Right lobe of liver (tissue), 6 donors: ENCODE results near the gene CCL21. TPM values are rescaled to one million over a fixed set of nuclear protein-coding genes. Genes with fewer than 3 reads are reported as not detected.

Source experiments
- ATAC-seq, 4 donors: fragments of 200-7000 bp; cut with Tn5 transposase; one replicate each; pipeline ENCODE4 v1.9.1; 2020; ENCODE audit warnings: mild to moderate bottlenecking in 4 of 4, moderate library complexity in 4 of 4
- DNase-seq, 3 donors: peaks; one replicate each; pipeline ENCODE4 v3.0.0-alpha.2; 2020
- H3K27ac ChIP-seq, 3 donors: fragments of 200-600 bp; one replicate each; pipeline ENCODE4 v1.8.0; 2022
- H3K27me3 ChIP-seq, 2 donors: fragments of 200-600 bp; one replicate each; pipeline ENCODE4 v1.8.0; 2022
- H3K36me3 ChIP-seq, 4 donors: fragments of 200-600 bp; sonication (generic) in 1 of 4; one replicate each; pipeline versions ENCODE4 v1.5.1 to v1.8.0; 2017 to 2022; ENCODE audit warnings: control low read depth in 1 of 4
- H3K4me1 ChIP-seq, 4 donors: fragments of 200-600 bp; sonication (generic) in 1 of 4; one replicate each; pipeline versions ENCODE4 v1.5.1 to v1.8.0; 2017 to 2022; ENCODE audit warnings: control low read depth in 1 of 4
- H3K4me3 ChIP-seq, 3 donors: fragments of 200-600 bp; one replicate each; pipeline ENCODE4 v1.8.0; 2022
- H3K9me3 ChIP-seq, 4 donors: fragments of 200-600 bp; sonication (generic) in 1 of 4; one replicate each; pipeline versions ENCODE4 v1.5.1 to v1.8.0; 2017 to 2022; ENCODE audit warnings: control low read depth in 1 of 4
- POLR2A ChIP-seq: fragments of 450-650 bp; IDR thresholded peaks from one replicate; pipeline ENCODE4 v1.6.1; 2017; ENCODE audit warnings: antibody characterized with exemption, mild to moderate bottlenecking
- WGBS: methylation state at CpG from one replicate; pipeline ENCODE4 v1.1.6; 2018; ENCODE audit warnings: low coverage, low lambda C conversion rate; ENCODE audit not compliant: insufficient coverage; ENCODE audit errors: missing lambda C conversion rate; 5-methylcytosine and 5-hydroxymethylcytosine counted together
- intact Hi-C, 2 donors: fragments of 100-400 bp; cut with DNase I; formaldehyde crosslinking; loops; one replicate each; pipeline versions ENCODE4 v1.11.2 to v1.14.1; 2022
- total RNA-seq, 6 experiments: library from RNA; depleted of rRNA in 2 of 6; stranded (reverse); fragments of >200 nt in 2 of 6; fragmentation: NEBNext Ultra II Directional in 3 of 6; extraction: Animal tissue kit (Norgen Biotek cat#: 25700) in 3 of 6; gene quantifications; one replicate each; pipeline versions ENCODE4 v1.1.0 to v1.2.4, GENCODE V29; 2016 to 2023
- TF ChIP-seq, protein P1 (sequence below), 4 donors: fragments of 200-600 bp in 3 of 4; fragments of 450-650 bp in 1 of 4; IDR thresholded peaks; one replicate each; pipeline versions ENCODE4 v1.5.1 to v1.8.0; 2016 to 2022; ENCODE audit warnings: antibody characterized with exemption in 4 of 4, mild to moderate bottlenecking in 2 of 4
- donor health status: DM: no; HTN: yes; CAD: no.
- donor health status: DM: no; HTN: no; CAD: no.
- donor health status: DM: no; HTN: no; CAD: no.
- donor health status: DM: no; HTN: yes; CAD: no.
- donor health status: DM: no; HTN: yes; CAD: no.

Gene CCL21
- total RNA-seq, 6 experiments from 2014 or later, result 1.5 to 22.3 (median 7.6) TPM

DNA sequence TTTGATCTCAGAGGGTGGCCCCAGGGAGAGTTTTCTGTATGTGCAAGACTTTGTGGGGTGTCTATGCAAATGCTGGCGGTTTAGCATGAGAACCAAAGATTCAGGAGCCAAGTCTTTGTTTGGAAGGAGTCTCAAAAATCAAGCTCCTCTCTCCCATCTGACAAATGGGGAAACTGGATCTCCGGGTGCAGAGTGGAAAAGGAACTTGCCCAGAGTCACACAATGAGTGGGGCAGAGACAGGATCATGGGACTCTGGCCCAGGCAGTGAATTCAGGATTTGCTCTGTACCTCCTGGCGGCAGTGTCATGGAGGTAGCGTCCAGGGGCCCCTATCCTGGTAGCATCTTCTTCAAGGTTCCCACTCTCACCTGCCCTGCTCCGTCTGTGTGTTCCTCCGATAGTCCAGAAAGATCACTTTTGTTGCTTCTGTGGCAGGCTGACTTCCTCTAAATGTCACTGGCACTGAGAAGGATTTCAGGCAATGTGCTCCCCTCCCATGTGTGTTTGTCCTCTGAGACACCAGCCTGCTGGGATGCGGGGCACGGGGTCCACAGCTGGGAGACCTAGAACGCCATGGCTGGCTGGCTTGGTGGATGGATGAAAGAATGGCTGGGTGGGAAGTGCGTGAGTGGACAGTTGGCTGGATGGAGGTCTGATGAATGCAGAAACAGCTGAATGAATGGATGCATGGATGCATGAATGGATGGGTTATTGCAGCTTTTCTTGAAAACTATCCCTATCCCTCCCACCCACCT lies 22.5 kb downstream of the CCL21 start:
- intact Hi-C loops, result no loop called here

DNA sequence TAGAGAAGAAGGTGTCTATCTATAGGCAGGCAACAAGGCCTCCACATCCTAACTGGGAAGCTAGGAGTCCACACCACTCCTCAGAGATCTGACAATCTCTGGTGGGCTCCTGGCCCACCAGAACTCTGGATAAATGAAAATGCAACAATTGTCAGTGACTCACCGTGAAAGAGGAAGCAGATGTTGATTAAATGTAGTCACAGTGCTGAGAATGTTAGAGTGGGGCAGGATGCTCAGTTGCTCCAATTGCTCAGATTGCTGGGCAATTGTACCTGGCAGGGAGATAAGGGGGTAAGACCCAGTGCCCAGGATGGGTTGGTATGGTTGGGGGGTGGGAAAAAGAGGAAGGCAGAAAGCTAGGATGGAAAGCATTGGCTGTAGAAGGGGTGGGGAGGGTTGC lies 23.2 kb downstream of the CCL21 start:
- DNase-seq, result no peak

More for the DNA sequence above, 22.5 kb downstream of the CCL21 start:
- DNase-seq (no peak), ATAC-seq (no peak)
- peak overlapping the region in 1 of 3 donors; percentile 45 for H3K27ac ChIP-seq
- 82% methylated on average over 7 of the region's 10 CpGs for WGBS
- no peak for TF ChIP-seq POLR2A
- TF ChIP-seq, protein P1, sequence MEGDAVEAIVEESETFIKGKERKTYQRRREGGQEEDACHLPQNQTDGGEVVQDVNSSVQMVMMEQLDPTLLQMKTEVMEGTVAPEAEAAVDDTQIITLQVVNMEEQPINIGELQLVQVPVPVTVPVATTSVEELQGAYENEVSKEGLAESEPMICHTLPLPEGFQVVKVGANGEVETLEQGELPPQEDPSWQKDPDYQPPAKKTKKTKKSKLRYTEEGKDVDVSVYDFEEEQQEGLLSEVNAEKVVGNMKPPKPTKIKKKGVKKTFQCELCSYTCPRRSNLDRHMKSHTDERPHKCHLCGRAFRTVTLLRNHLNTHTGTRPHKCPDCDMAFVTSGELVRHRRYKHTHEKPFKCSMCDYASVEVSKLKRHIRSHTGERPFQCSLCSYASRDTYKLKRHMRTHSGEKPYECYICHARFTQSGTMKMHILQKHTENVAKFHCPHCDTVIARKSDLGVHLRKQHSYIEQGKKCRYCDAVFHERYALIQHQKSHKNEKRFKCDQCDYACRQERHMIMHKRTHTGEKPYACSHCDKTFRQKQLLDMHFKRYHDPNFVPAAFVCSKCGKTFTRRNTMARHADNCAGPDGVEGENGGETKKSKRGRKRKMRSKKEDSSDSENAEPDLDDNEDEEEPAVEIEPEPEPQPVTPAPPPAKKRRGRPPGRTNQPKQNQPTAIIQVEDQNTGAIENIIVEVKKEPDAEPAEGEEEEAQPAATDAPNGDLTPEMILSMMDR (IDR thresholded peaks at IDR 0.05), result no peak
- no peak overlapping the region for H3K4me3 ChIP-seq
- peaks cover 0 to 29% (median 13%) of the 10 kb centered on the region in 4 donors for H3K4me1 ChIP-seq
- no peaks in the 10 kb centered on the region for H3K27me3 ChIP-seq
- H3K36me3 ChIP-seq, result no peaks in the 10 kb centered on the region
- no peaks in the 10 kb centered on the region for H3K9me3 ChIP-seq

DNA sequence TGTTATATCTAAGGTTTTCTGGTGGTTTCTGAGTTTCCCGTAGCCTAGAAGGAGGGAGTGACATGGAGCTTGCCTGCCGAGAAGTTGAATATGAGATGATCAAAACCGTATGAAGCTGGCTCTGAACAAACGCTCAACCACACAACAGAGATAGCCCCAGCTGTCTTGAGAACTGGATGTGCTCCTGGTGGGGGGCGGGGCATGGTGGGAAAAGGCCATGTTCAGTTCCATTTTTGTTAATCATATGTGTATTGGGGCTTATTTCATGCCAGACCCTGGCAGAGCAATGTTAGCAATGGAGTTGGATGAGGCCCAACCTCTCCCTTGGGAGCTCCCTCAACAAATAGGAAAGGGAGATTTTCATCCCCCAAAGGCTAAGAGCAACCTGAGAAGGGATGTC lies 23.7 kb downstream of the CCL21 start:
- intact Hi-C loops, result no loop called here
- no peaks in the 10 kb centered on the region for H3K36me3 ChIP-seq
- TF ChIP-seq, protein P1 (IDR thresholded peaks at IDR 0.05), result no peak
- TF ChIP-seq POLR2A, result no peak
- ATAC-seq, result no peak
- no peak overlapping the region for H3K4me3 ChIP-seq
- 71% methylated on average over 4 of the region's 5 CpGs for WGBS
- H3K4me1 ChIP-seq, result peaks cover 0 to 29% (median 13%) of the 10 kb centered on the region in 4 donors
- no peaks in the 10 kb centered on the region for H3K27me3 ChIP-seq
- DNase-seq, result no peak
- H3K27ac ChIP-seq, result no peak overlapping the region
- H3K9me3 ChIP-seq, result no peaks in the 10 kb centered on the region

More for the DNA sequence above, 23.2 kb downstream of the CCL21 start:
- WGBS, result 58% methylated on average over 1 of the region's 1 CpG
- no peaks in the 10 kb centered on the region for H3K27me3 ChIP-seq
- no peak for ATAC-seq
- H3K9me3 ChIP-seq, result no peaks in the 10 kb centered on the region
- no peak for TF ChIP-seq POLR2A
- TF ChIP-seq, protein P1 (IDR thresholded peaks at IDR 0.05), result no peak
- H3K27ac ChIP-seq, result no peak overlapping the region
- intact Hi-C loops, result no loop called here
- H3K4me3 ChIP-seq, result no peak overlapping the region
- peaks cover 0 to 29% (median 13%) of the 10 kb centered on the region in 4 donors for H3K4me1 ChIP-seq
- no peaks in the 10 kb centered on the region for H3K36me3 ChIP-seq

DNA sequence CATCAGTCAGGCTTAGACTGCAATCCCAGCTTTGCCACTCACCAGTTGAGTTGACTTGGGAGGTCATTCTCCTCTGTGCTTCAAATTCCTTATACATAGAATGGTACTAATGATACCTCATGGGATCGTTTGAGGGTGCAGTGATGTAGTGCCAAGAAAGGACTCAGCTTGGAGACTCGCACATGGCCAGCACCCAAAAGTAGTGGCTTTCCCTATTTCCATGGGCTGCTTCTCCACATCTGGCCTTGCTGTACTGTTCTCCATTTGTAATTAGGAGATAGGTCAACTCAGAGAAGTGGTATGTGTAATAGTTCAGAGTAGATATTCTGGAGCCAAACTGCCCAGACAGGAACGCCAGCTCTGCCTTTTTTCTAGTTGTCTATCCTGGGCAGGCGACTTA lies 24.3 kb downstream of the CCL21 start:
- Histone ChIP-seq H3K4me1 (peaks cover 0 to 29% (median 13%) of the 10 kb centered on the region in 4 donors), H3K27me3 (no peaks in the 10 kb centered on the region), H3K9me3 (no peaks in the 10 kb centered on the region), H3K36me3 (no peaks in the 10 kb centered on the region), H3K4me3 (no peak overlapping the region), H3K27ac (no peak overlapping the region)
- intact Hi-C loops, result no loop called here
- TF ChIP-seq POLR2A, result no peak
- TF ChIP-seq, protein P1 (IDR thresholded peaks at IDR 0.05), result no peak
- DNase-seq (no peak), ATAC-seq (no peak)
- WGBS, result 47% methylated on average over 3 of the region's 4 CpGs
